Measurements from ENCODE around the gene SHC3. TPM values are rescaled to one million over a fixed set of nuclear protein-coding genes. Genes with fewer than 3 reads are reported as not detected.

Gene SHC3
- total and polyA plus RNA-seq, 9 of the 15 experiments (the other 6 are each of a cell fraction or from before 2014, with no cell fraction given), result not detected

- H3K4me1 ChIP-seq (replicated peaks in 1 of 2; ENCODE audit: control insufficient read depth in 2 of 2, insufficient read depth in 2 of 2, low read length in 2 of 2), result peaks cover 0 to 3% of the 10 kb centered on the region in 2 experiments; a peak in 1 of 5 replicates
- no peaks in the 10 kb centered on the region for H4K20me1 ChIP-seq (replicated peaks; ENCODE audit: control insufficient read depth, insufficient read depth, low read length)
- intact Hi-C loops (cut with micrococcal nuclease), result no loop called here
- no peak for TF ChIP-seq ASH1L (IDR thresholded peaks at IDR 0.05; ENCODE audit: borderline replicate concordance, low read depth, partially characterized antibody)
- TF ChIP-seq POLR2A (conservative IDR thresholded peaks at IDR 0.05), result no peak
- TF ChIP-seq ZBTB12 (CRISPR knock-in tag; IDR thresholded peaks at IDR 0.05), result no peak
- no peak for TF ChIP-seq SLC30A9 (CRISPR knock-in tag; IDR thresholded peaks at IDR 0.05)
- no peak for TF ChIP-seq ZNF436 (CRISPR knock-in tag; IDR thresholded peaks at IDR 0.05)
- TF ChIP-seq HDAC3 (IDR thresholded peaks at IDR 0.05; ENCODE audit: borderline replicate concordance, partially characterized antibody), result no peak
- no peak for TF ChIP-seq LCOR (CRISPR knock-in tag; IDR thresholded peaks at IDR 0.05)
- TF ChIP-seq CEBPB (tag; IDR thresholded peaks at IDR 0.05), result no peak
- no peak for TF ChIP-seq ZNF316 (IDR thresholded peaks at IDR 0.05)
- no peak for TF ChIP-seq TFAM (CRISPR knock-in tag; conservative IDR thresholded peaks at IDR 0.05)
- no peak for TF ChIP-seq GABPB2 (CRISPR knock-in tag; conservative IDR thresholded peaks at IDR 0.05)
- TF ChIP-seq ZNF717 (CRISPR knock-in tag; IDR thresholded peaks at IDR 0.05), result no peak
- no peak for TF ChIP-seq LARP7 (IDR thresholded peaks at IDR 0.05)
- TF ChIP-seq PRPF4 (IDR thresholded peaks at IDR 0.05; ENCODE audit: insufficient read depth, low read depth, low read length, poor library complexity, severe bottlenecking), result no peak
- ChIA-PET POLR2A (no interaction called here), CTCF (ENCODE audit: low intra/inter-chr PET ratio) (no interaction called here)
- in situ Hi-C loops (cut with MboI), result no loop called here
- no peak overlapping the region for H3K4me3 ChIP-seq
- peaks cover 0 to 4% of the 10 kb centered on the region in 2 experiments; a peak in 1 of 5 replicates for H3K27me3 ChIP-seq (ENCODE audit: control insufficient read depth in 2 of 2, insufficient read depth in 2 of 2, low read length in 2 of 2)
- no peaks in the 10 kb centered on the region for H3K9me3 ChIP-seq (replicated peaks; ENCODE audit: control insufficient read depth, insufficient read depth, low read depth, low read length)
- H3K27ac ChIP-seq (ENCODE audit: extremely low read depth, low read depth, low read length), result no peak overlapping the region
- H3K9ac ChIP-seq (ENCODE audit: insufficient read depth in 1 of 2, low read depth in 2 of 2, low read length in 2 of 2), result no peak overlapping the region
- no TSS peak for BruUV-seq (replicated peaks)
- H2AFZ ChIP-seq (ENCODE audit: low read depth, low read length), result no peak overlapping the region
- H3K9me1 ChIP-seq (ENCODE audit: control insufficient read depth, insufficient read depth, low read length), result no peaks in the 10 kb centered on the region
- DNase-seq (ENCODE audit: extremely low read depth in 1 of 4, low spot score in 3 of 4), result no peak
- no peak for ATAC-seq
- no peak for FAIRE-seq
- WGBS (ENCODE audit: insufficient coverage, low coverage, missing lambda C conversion rate), result 5% methylated on average over 8 of the region's 8 CpGs
- H3K79me2 ChIP-seq (ENCODE audit: control insufficient read depth, insufficient read depth, low read length), result no peaks in the 10 kb centered on the region
- no peaks in the 10 kb centered on the region for H3K36me3 ChIP-seq (ENCODE audit: control insufficient read depth, insufficient read depth, low read length)
- H3K4me2 ChIP-seq (ENCODE audit: insufficient read depth, low read length), result no peak overlapping the region
Observed at GRCh38 chr9:88975966-88976889, 202.4 kb downstream of the SHC3 start.
